Activated CD8-positive, alpha-beta T cell treated with anti-CD3 and anti-CD28 coated beads, Interleukin-2, amount 10 ng/mL, durations not matched to agents 7 days and 5 days (primary cell): Measurements from ENCODE around the gene VDAC2. TPM values are rescaled to one million over a fixed set of nuclear protein-coding genes. Genes with fewer than 3 reads are reported as not detected.
"Not testable (repeated sequence)": the region's sequence is repeated elsewhere in the genome, so short reads cannot be mapped to it uniquely, and the experiment has no call there.

Experiments
- ATAC-seq: fragments of 150-1000 bp; cut with Tn5 transposase; one replicate; pipeline ENCODE4 v1.10.0; 2021; ENCODE audit warnings: moderate library complexity
- CTCF ChIA-PET: fragments of 350-600 bp; sonication (Branson Sonifier 250); formaldehyde crosslinking; loops from one replicate; lab custom pipeline; 2021; ENCODE audit warnings: antibody characterized with exemption; lab: Charles Lee
- POLR2A ChIA-PET: fragments of 350-600 bp; sonication (Branson Sonifier 250); formaldehyde crosslinking; loops from one replicate; lab custom pipeline; 2021; ENCODE audit warnings: antibody characterized with exemption; lab: Charles Lee
- DNase-seq: peaks from one replicate; pipeline ENCODE4 v3.0.0-alpha.2; 2020
- H3K27ac Mint-ChIP-seq: one replicate; pipeline ENCODE4 v1.8.0; 2021; ENCODE audit warnings: mild to moderate bottlenecking, mixed read lengths
- H3K27me3 Mint-ChIP-seq: one replicate; pipeline ENCODE4 v1.8.0; 2021; ENCODE audit warnings: low read depth, mixed read lengths
- H3K36me3 Mint-ChIP-seq: one replicate; pipeline ENCODE4 v1.8.0; 2021; ENCODE audit warnings: low read depth, mixed read lengths
- H3K4me1 Mint-ChIP-seq: one replicate; pipeline ENCODE4 v1.8.0; 2021; ENCODE audit warnings: low read depth, mixed read lengths
- H3K4me3 Mint-ChIP-seq: one replicate; pipeline ENCODE4 v1.8.0; 2021; ENCODE audit warnings: mild to moderate bottlenecking, mixed read lengths
- H3K9me3 Mint-ChIP-seq: one replicate; pipeline ENCODE4 v1.8.0; 2022; ENCODE audit warnings: mixed read lengths; ENCODE audit not compliant: insufficient read depth
- total RNA-seq, 2 experiments: library from RNA; stranded (reverse); gene quantifications; one replicate each; pipeline ENCODE4 v1.2.3, GENCODE V29; 2021

Gene VDAC2
- total RNA-seq, 2 experiments from 2014 or later = 152 to 159 TPM

- CTCF ChIA-PET = interaction anchor here (0.7 to 7.1 kb wide), 6 partner anchors 17 to 1400 kb away, joined by 3 to 58 read pairs (median 34); partner anchors contain the start of gene COMTD1
- POLR2A ChIA-PET = interaction anchor here (0.9 to 4.9 kb wide), 13 partner anchors 7 to 101 kb away, joined by 3 to 61 read pairs (median 6); partner anchors contain the start of gene SAMD8
- Mint-ChIP-seq H3K9me3 (no peaks in the 10 kb centered on the region), H3K36me3 (peaks cover 28% of the 10 kb centered on the region), H3K27me3 (no peaks in the 10 kb centered on the region), H3K4me1 (peaks cover 33% of the 10 kb centered on the region), H3K4me3 (peak overlapping the region; percentile 98), H3K27ac (peak overlapping the region; percentile 100)
- ATAC-seq (no peak), DNase-seq (no peak)
Observed at GRCh38 chr10:75209086-75209920, 1.3 kb upstream of the VDAC2 start.

GRCh38 chr10:75209921-75210281, 695 bp upstream of the VDAC2 start:
- Mint-ChIP-seq H3K4me3 (peak overlapping the region; percentile 98), H3K27ac (peak overlapping the region; percentile 100), H3K36me3 (peaks cover 30% of the 10 kb centered on the region), H3K27me3 (no peaks in the 10 kb centered on the region), H3K9me3 (no peaks in the 10 kb centered on the region), H3K4me1 (peaks cover 34% of the 10 kb centered on the region)
- CTCF ChIA-PET = interaction anchor here (0.6 to 7.1 kb wide), 7 partner anchors 16 to 1400 kb away, joined by 3 to 58 read pairs (median 31); partner anchors contain the start of gene COMTD1
- DNase-seq (peak; percentile 86), ATAC-seq (peak; percentile 75)
- POLR2A ChIA-PET = interaction anchor here (0.6 to 4.9 kb wide), 14 partner anchors 8 to 101 kb away, joined by 3 to 61 read pairs (median 6); partner anchors contain the start of gene SAMD8

- H3K4me3 Mint-ChIP-seq = peak overlapping the region; percentile 98
- no peak for ATAC-seq
Observed at GRCh38 chr10:75211007-75211691, 553 bp downstream of the VDAC2 start.

GRCh38 chr10:75212343-75212742, 1.7 kb downstream of the VDAC2 start:
- Mint-ChIP-seq H3K4me3 (peak overlapping the region; percentile 98), H3K27ac (no peak overlapping the region), H3K4me1 (peaks cover 38% of the 10 kb centered on the region), H3K9me3 (no peaks in the 10 kb centered on the region), H3K27me3 (no peaks in the 10 kb centered on the region), H3K36me3 (peaks cover 44% of the 10 kb centered on the region)
- CTCF ChIA-PET = interaction anchor here (0.6 to 7.1 kb wide), 8 partner anchors 14 to 1304 kb away, joined by 3 to 58 read pairs (median 18); partner anchors contain the start of gene COMTD1
- no peak for ATAC-seq
- POLR2A ChIA-PET = interaction anchor here (0.8 to 4.9 kb wide), 4 partner anchors 12 to 46 kb away, joined by 3 to 61 read pairs (median 5); no protein-coding TSS in a partner anchor
- DNase-seq = no peak

More at GRCh38 chr10:75211007-75211691, 553 bp downstream of the VDAC2 start:
- peak; percentile 49 for DNase-seq
- no peaks in the 10 kb centered on the region for H3K27me3 Mint-ChIP-seq
- ChIA-PET CTCF (interaction anchor here (0.7 to 7.1 kb wide), 15 partner anchors 9 to 1332 kb away, joined by 3 to 58 read pairs (median 4); partner anchors contain the start of genes COMTD1 and SAMD8), POLR2A (interaction anchor here (0.7 to 4.9 kb wide), 15 partner anchors 9 to 107 kb away, joined by 3 to 61 read pairs (median 4); no protein-coding TSS in a partner anchor)
- H3K9me3 Mint-ChIP-seq = no peaks in the 10 kb centered on the region
- peaks cover 38% of the 10 kb centered on the region for H3K4me1 Mint-ChIP-seq
- peak overlapping the region; percentile 100 for H3K27ac Mint-ChIP-seq
- peaks cover 36% of the 10 kb centered on the region for H3K36me3 Mint-ChIP-seq

GRCh38 chr10:75220274-75220673, 9.7 kb downstream of the VDAC2 start:
- CTCF ChIA-PET = interaction anchor here (1.0 to 2.1 kb wide), 2 partner anchors 9 to 11 kb away, joined by 3 to 4 read pairs; partner anchors contain the start of gene VDAC2
- DNase-seq (no peak), ATAC-seq (no peak)
- Mint-ChIP-seq H3K27me3 (no peaks in the 10 kb centered on the region), H3K4me1 (peaks cover 34% of the 10 kb centered on the region), H3K36me3 (peaks cover 72% of the 10 kb centered on the region), H3K27ac (no peak overlapping the region), H3K9me3 (no peaks in the 10 kb centered on the region), H3K4me3 (no peak overlapping the region)
- POLR2A ChIA-PET = no interaction called here

GRCh38 chr10:75221492-75221891, 10.9 kb downstream of the VDAC2 start:
- Mint-ChIP-seq H3K4me1 (peaks cover 38% of the 10 kb centered on the region), H3K36me3 (peaks cover 71% of the 10 kb centered on the region)
- DNase-seq, H3K27ac Mint-ChIP-seq, H3K4me3 Mint-ChIP-seq, ATAC-seq, H3K27me3 Mint-ChIP-seq, H3K9me3 Mint-ChIP-seq: not testable (repeated sequence)
- ChIA-PET POLR2A (interaction anchor here (3.4 kb wide), 1 partner anchor 11 kb away, joined by 13 read pairs; the partner anchor contains the start of gene VDAC2), CTCF (interaction anchor here (0.9 to 2.2 kb wide), 5 partner anchors 10 to 34 kb away, joined by 3 to 9 read pairs (median 3); partner anchors contain the start of genes COMTD1 and VDAC2)

GRCh38 chr10:75223507-75223906, 12.9 kb downstream of the VDAC2 start:
- CTCF ChIA-PET = interaction anchor here (1.0 to 7.3 kb wide), 5 partner anchors 8 to 16 kb away, joined by 3 to 41 read pairs (median 6); partner anchors contain the start of genes COMTD1 and VDAC2
- Mint-ChIP-seq H3K9me3 (no peaks in the 10 kb centered on the region), H3K36me3 (peaks cover 62% of the 10 kb centered on the region), H3K27me3 (no peaks in the 10 kb centered on the region), H3K4me3 (no peak overlapping the region), H3K27ac (no peak overlapping the region), H3K4me1 (peaks cover 43% of the 10 kb centered on the region)
- POLR2A ChIA-PET = interaction anchor here (1.3 to 3.4 kb wide), 2 partner anchors 11 to 13 kb away, joined by 3 to 13 read pairs; partner anchors contain the start of gene VDAC2
- ATAC-seq = no peak
- DNase-seq = no peak

GRCh38 chr10:75226095-75226494, 15.5 kb downstream of the VDAC2 start:
- ChIA-PET CTCF (interaction anchor here (2.2 to 12.8 kb wide), 3 partner anchors 15 to 41 kb away, joined by 12 to 279 read pairs (median 41); partner anchors contain the start of gene VDAC2), POLR2A (interaction anchor here (1.1 kb wide), 1 partner anchor 15 kb away, joined by 4 read pairs; no protein-coding TSS in a partner anchor)
- peaks cover 56% of the 10 kb centered on the region for H3K4me1 Mint-ChIP-seq
- no peaks in the 10 kb centered on the region for H3K27me3 Mint-ChIP-seq
- H3K4me3 Mint-ChIP-seq = no peak overlapping the region
- ATAC-seq (no peak), DNase-seq (no peak)
- peak overlapping the region; percentile 15 for H3K27ac Mint-ChIP-seq
- no peaks in the 10 kb centered on the region for H3K9me3 Mint-ChIP-seq
- H3K36me3 Mint-ChIP-seq = peaks cover 68% of the 10 kb centered on the region

- Mint-ChIP-seq H3K27me3 (no peaks in the 10 kb centered on the region), H3K27ac (no peak overlapping the region), H3K36me3 (peaks cover 68% of the 10 kb centered on the region), H3K4me3 (no peak overlapping the region), H3K9me3 (no peaks in the 10 kb centered on the region), H3K4me1 (peaks cover 58% of the 10 kb centered on the region)
- ChIA-PET CTCF (interaction anchor here (2.4 to 12.8 kb wide), 3 partner anchors 10 to 42 kb away, joined by 7 to 279 read pairs (median 41); partner anchors contain the start of gene VDAC2), POLR2A (no interaction called here)
- DNase-seq = no peak
- ATAC-seq = no peak
Observed at GRCh38 chr10:75226656-75227055, 16.1 kb downstream of the VDAC2 start.

GRCh38 chr10:75228278-75228677, 17.7 kb downstream of the VDAC2 start:
- ATAC-seq (no peak), DNase-seq (no peak)
- Mint-ChIP-seq H3K4me3 (no peak overlapping the region), H3K9me3 (no peaks in the 10 kb centered on the region), H3K27me3 (no peaks in the 10 kb centered on the region), H3K27ac (peak overlapping the region; percentile 69), H3K36me3 (peaks cover 72% of the 10 kb centered on the region), H3K4me1 (peaks cover 62% of the 10 kb centered on the region)
- CTCF ChIA-PET = interaction anchor here (2.4 to 12.8 kb wide), 3 partner anchors 12 to 44 kb away, joined by 7 to 279 read pairs (median 41); partner anchors contain the start of gene VDAC2
- POLR2A ChIA-PET = interaction anchor here (1.0 to 1.1 kb wide), 2 partner anchors 13 to 18 kb away, joined by 3 to 6 read pairs; partner anchors contain the start of gene VDAC2
